K562 (cell line): ENCODE results near the gene LCN1. TPM values are rescaled to one million over a fixed set of nuclear protein-coding genes. Genes with fewer than 3 reads are reported as not detected.

Experiments used
- BACH1 ChIP-seq: fragments of 200-800 bp; sonication (Bioruptor generic); IDR thresholded peaks from 2 replicates; pipeline ENCODE4 v1.6.1; 2016; ENCODE audit warnings: missing genetic modification characterization, missing compliant biosample characterization
- ELF2 ChIP-seq: fragments of 250-450 bp; sonication (Bioruptor Pico); IDR thresholded peaks from 2 replicates; pipeline ENCODE4 v1.5.0; 2021; ENCODE audit warnings: mild to moderate bottlenecking
- ETV1 ChIP-seq: fragments of 450-650 bp; conservative IDR thresholded peaks from 2 replicates; pipeline ENCODE4 v1.6.1; 2016; ENCODE audit warnings: missing genetic modification characterization, control low read depth, low read depth, missing compliant biosample characterization
- GABPB1 ChIP-seq: sonication (generic); formaldehyde crosslinking; IDR thresholded peaks from 2 replicates; pipeline ENCODE4 v1.8.0; 2022; ENCODE audit warnings: mild to moderate bottlenecking, missing genetic modification reagents
- HOXB6 ChIP-seq: fragments of 250-450 bp; sonication (Bioruptor Pico); IDR thresholded peaks from 2 replicates; pipeline ENCODE4 v1.5.1; 2022; ENCODE audit warnings: mild to moderate bottlenecking, borderline replicate concordance
- IRF2 ChIP-seq: sonication (generic); formaldehyde crosslinking; IDR thresholded peaks from 2 replicates; pipeline ENCODE4 v1.8.1; 2022; ENCODE audit warnings: mild to moderate bottlenecking, missing genetic modification reagents
- NFIC ChIP-seq: fragments of 450-650 bp; IDR thresholded peaks from 2 replicates; pipeline ENCODE4 v1.6.1; 2017; ENCODE audit warnings: mild to moderate bottlenecking, inconsistent platforms
- POLR2G ChIP-seq: fragments of 200-400 bp; formaldehyde crosslinking; IDR thresholded peaks from 2 replicates; pipeline ENCODE4 v1.6.1; 2017; ENCODE audit warnings: low read depth, mild to moderate bottlenecking, antibody characterized with exemption, low read length, moderate library complexity
- SAFB ChIP-seq: fragments of 200-400 bp; formaldehyde crosslinking; IDR thresholded peaks from 2 replicates; pipeline ENCODE4 v1.6.1; 2017; ENCODE audit warnings: low read depth, low read length, borderline replicate concordance
- SMAD3 ChIP-seq: fragments of 450-650 bp; formaldehyde crosslinking; conservative IDR thresholded peaks from 2 replicates; pipeline ENCODE4 v1.4.0; 2020; ENCODE audit warnings: mild to moderate bottlenecking
- SMARCC2 ChIP-seq: fragments of 450-650 bp; IDR thresholded peaks from 2 replicates; pipeline ENCODE4 v1.6.1; 2017; ENCODE audit warnings: antibody characterized with exemption, moderate library complexity, mild to moderate bottlenecking, low read depth
- SMARCE1 ChIP-seq: fragments of 450-650 bp; IDR thresholded peaks from 2 replicates; pipeline ENCODE4 v1.7.1; 2016; ENCODE audit warnings: mild to moderate bottlenecking
- TEAD2 ChIP-seq: fragments of 450-650 bp; IDR thresholded peaks from 2 replicates; pipeline ENCODE4 v1.6.1; 2016; ENCODE audit warnings: missing genetic modification characterization, control low read depth, missing compliant biosample characterization
- TFAM ChIP-seq: fragments of 250-450 bp; sonication (Bioruptor Pico); conservative IDR thresholded peaks from 2 replicates; pipeline ENCODE4 v1.5.0; 2021; ENCODE audit warnings: mild to moderate bottlenecking, moderate library complexity
- ZFP30 ChIP-seq: fragments of 250-450 bp; sonication (Bioruptor Pico); IDR thresholded peaks from 2 replicates; pipeline ENCODE4 v1.8.0; 2022; ENCODE audit warnings: moderate library complexity, mild to moderate bottlenecking, inconsistent platforms, borderline replicate concordance
- ZNF408 ChIP-seq: fragments of 250-450 bp; sonication (Bioruptor Pico); IDR thresholded peaks from 2 replicates; pipeline ENCODE4 v1.4.0; 2020; ENCODE audit warnings: low read depth, mild to moderate bottlenecking, moderate library complexity
- ZNF551 ChIP-seq: fragments of 250-450 bp; sonication (Bioruptor Pico); IDR thresholded peaks from 2 replicates; pipeline ENCODE4 v1.5.0; 2021; ENCODE audit warnings: mild to moderate bottlenecking, moderate library complexity
- ZZZ3 ChIP-seq: fragments of 450-650 bp; IDR thresholded peaks from 2 replicates; pipeline ENCODE4 v1.6.1; 2016; ENCODE audit warnings: antibody characterized with exemption, mild to moderate bottlenecking, moderate library complexity
- polyA plus RNA-seq, 8 experiments: library from polyadenylated mRNA; depleted of rRNA in 4 of 8; stranded (reverse) in 5 of 8; unstranded in 3 of 8; fragments of >200 nt; fragmentation: Nextera tagmentation in 2 of 8; fragmentation: Illumina TruSeq in 1 of 8; extraction: Ambion mirVana in 2 of 8; extraction: Trizol in 1 of 8; gene quantifications; 2 replicates each; pipeline versions ENCODE4 v1.2.1 to v1.2.3, GENCODE V29; 2011 to 2014; ENCODE audit warnings: inconsistent platforms in 1 of 8, missing spikeins in 1 of 8
- total RNA-seq, 7 experiments: library from RNA; depleted of rRNA in 6 of 7; stranded (reverse); fragments of >200 nt in 6 of 7; fragmentation: Illumina TruSeq in 2 of 7; extraction: Trizol in 2 of 7; gene quantifications; 2 replicates each; pipeline versions ENCODE4 v1.2.1 to v1.2.3, GENCODE V29; 2011 to 2021; ENCODE audit warnings: low replicate concordance in 1 of 7
- TF ChIP-seq, protein P1 (sequence below): fragments of 250-450 bp; sonication (Bioruptor Pico); IDR thresholded peaks from 2 replicates; pipeline ENCODE4 v1.8.0; 2021; ENCODE audit warnings: moderate library complexity, mild to moderate bottlenecking, inconsistent platforms
- TF ChIP-seq, protein P2 (sequence below), 2 experiments: fragments of 250-450 bp in 1 of 2; fragments of 450-650 bp in 1 of 2; sonication (Bioruptor Pico) in 1 of 2; IDR thresholded peaks; 2 replicates each; pipeline versions ENCODE4 v1.6.1 to v1.8.0; 2016 to 2021; ENCODE audit warnings: mild to moderate bottlenecking in 2 of 2, moderate library complexity in 2 of 2, missing compliant biosample characterization in 1 of 2, missing genetic modification characterization in 1 of 2
- TF ChIP-seq, protein P3 (sequence below): fragments of 450-650 bp; formaldehyde crosslinking; IDR thresholded peaks from 2 replicates; pipeline ENCODE4 v1.4.0; 2022; ENCODE audit warnings: missing genetic modification characterization
- TF ChIP-seq, protein P4 (sequence below): fragments of 250-450 bp; sonication (Bioruptor Pico); IDR thresholded peaks from 2 replicates; pipeline ENCODE4 v1.4.0; 2020

Gene LCN1
- total and polyA plus RNA-seq, 9 of the 15 experiments (the other 6 are each of a cell fraction or from before 2014, with no cell fraction given), result not detected

DNA sequence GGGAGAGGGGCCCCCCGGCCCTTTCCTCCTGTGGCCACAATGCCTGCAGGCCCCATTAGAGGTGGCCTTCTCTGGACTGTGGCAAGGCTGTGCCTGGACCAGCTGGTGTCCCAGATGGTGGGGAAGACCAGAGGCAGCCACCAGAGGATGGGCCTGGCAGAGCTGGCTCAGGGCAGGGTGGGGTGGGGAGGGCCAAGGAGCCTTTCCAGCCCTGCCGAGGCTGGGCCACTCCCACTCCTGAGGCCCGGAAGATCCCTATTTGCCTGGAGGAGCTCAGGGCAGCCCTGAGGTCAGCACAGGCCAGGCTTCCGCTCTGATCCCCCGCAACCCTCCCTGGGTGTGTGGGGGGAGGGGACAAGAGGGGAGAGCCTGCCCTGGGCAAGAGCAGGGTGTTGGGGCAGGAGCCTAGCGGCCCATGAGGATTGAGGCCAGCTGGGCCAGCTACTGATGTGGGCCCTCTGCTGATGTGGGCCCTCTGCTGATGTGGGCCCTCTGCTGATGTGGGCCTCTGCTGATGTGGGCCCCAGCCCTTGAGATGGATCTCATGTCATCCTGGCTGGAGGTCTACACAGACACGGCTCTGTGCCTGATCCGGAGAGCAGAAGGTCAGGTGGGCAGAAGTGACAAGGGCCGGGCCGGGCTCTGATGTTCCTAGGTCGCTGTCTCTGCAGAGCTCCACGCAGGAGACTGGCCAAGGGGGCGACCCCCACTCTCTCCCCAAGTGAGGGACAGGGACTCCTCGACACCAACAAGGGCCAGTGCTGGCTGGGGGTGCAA, 14.7 kb upstream of the LCN1 start (continued):
- TF ChIP-seq, protein P1, sequence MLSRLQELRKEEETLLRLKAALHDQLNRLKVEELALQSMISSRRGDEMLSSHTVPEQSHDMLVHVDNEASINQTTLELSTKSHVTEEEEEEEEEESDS (CRISPR knock-in tag), result no peak
- TF ChIP-seq ETV1 (tag) (peak; percentile 92), ZNF551 (CRISPR knock-in tag) (no peak), BACH1 (no peak), HOXB6 (CRISPR knock-in tag) (no peak), GABPB1 (CRISPR knock-in tag) (peak; percentile 69), TFAM (CRISPR knock-in tag) (no peak), SMARCE1 (no peak), SMARCC2 (no peak), POLR2G (peak; percentile 68), ELF2 (CRISPR knock-in tag) (no peak), ZZZ3 (no peak), NFIC (no peak), ZNF408 (CRISPR knock-in tag) (no peak), ZFP30 (CRISPR knock-in tag) (no peak), SAFB (no peak), SMAD3 (no peak), IRF2 (CRISPR knock-in tag) (no peak), TEAD2 (no peak)
- TF ChIP-seq, protein P2, sequence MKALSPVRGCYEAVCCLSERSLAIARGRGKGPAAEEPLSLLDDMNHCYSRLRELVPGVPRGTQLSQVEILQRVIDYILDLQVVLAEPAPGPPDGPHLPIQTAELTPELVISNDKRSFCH (CRISPR knock-in tag; IDR thresholded peaks at IDR 0.05), result no peak
- TF ChIP-seq, protein P2 (tag; IDR thresholded peaks at IDR 0.05), result peak; percentile 66; the same call in 1 of the 2 replicates
- TF ChIP-seq, protein P3, sequence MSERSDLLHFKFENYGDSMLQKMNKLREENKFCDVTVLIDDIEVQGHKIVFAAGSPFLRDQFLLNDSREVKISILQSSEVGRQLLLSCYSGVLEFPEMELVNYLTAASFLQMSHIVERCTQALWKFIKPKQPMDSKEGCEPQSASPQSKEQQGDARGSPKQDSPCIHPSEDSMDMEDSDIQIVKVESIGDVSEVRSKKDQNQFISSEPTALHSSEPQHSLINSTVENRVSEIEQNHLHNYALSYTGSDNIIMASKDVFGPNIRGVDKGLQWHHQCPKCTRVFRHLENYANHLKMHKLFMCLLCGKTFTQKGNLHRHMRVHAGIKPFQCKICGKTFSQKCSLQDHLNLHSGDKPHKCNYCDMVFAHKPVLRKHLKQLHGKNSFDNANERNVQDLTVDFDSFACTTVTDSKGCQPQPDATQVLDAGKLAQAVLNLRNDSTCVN (CRISPR knock-in tag), result no peak
- TF ChIP-seq, protein P4, sequence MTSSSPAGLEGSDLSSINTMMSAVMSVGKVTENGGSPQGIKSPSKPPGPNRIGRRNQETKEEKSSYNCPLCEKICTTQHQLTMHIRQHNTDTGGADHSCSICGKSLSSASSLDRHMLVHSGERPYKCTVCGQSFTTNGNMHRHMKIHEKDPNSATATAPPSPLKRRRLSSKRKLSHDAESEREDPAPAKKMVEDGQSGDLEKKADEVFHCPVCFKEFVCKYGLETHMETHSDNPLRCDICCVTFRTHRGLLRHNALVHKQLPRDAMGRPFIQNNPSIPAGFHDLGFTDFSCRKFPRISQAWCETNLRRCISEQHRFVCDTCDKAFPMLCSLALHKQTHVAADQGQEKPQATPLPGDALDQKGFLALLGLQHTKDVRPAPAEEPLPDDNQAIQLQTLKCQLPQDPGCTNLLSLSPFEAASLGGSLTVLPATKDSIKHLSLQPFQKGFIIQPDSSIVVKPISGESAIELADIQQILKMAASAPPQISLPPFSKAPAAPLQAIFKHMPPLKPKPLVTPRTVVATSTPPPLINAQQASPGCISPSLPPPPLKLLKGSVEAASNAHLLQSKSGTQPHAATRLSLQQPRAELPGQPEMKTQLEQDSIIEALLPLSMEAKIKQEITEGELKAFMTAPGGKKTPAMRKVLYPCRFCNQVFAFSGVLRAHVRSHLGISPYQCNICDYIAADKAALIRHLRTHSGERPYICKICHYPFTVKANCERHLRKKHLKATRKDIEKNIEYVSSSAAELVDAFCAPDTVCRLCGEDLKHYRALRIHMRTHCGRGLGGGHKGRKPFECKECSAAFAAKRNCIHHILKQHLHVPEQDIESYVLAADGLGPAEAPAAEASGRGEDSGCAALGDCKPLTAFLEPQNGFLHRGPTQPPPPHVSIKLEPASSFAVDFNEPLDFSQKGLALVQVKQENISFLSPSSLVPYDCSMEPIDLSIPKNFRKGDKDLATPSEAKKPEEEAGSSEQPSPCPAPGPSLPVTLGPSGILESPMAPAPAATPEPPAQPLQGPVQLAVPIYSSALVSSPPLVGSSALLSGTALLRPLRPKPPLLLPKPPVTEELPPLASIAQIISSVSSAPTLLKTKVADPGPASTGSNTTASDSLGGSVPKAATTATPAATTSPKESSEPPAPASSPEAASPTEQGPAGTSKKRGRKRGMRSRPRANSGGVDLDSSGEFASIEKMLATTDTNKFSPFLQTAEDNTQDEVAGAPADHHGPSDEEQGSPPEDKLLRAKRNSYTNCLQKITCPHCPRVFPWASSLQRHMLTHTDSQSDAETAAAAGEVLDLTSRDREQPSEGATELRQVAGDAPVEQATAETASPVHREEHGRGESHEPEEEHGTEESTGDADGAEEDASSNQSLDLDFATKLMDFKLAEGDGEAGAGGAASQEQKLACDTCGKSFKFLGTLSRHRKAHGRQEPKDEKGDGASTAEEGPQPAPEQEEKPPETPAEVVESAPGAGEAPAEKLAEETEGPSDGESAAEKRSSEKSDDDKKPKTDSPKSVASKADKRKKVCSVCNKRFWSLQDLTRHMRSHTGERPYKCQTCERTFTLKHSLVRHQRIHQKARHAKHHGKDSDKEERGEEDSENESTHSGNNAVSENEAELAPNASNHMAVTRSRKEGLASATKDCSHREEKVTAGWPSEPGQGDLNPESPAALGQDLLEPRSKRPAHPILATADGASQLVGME, result no peak
